SK-N-SH (cell line): ENCODE measurements around the gene VSIG10L2.

Experiments used
- CTCF ChIP-seq: fragments of 200-600 bp; sonication (generic); IDR thresholded peaks from 2 replicates; pipeline ENCODE4 v1.6.1; 2017; ENCODE audit warnings: antibody characterized with exemption, mild to moderate bottlenecking, moderate library complexity
- EP300 ChIP-seq, 2 experiments: IDR thresholded peaks; 2 replicates each; pipeline versions ENCODE4 v1.4.0 to v1.6.1; 2012; ENCODE audit warnings: borderline replicate concordance in 1 of 2, low read depth in 1 of 2, low read length in 1 of 2
- FOXJ3 ChIP-seq: sonication (generic); formaldehyde crosslinking; IDR thresholded peaks from 2 replicates; pipeline ENCODE4 v1.5.1; 2020; ENCODE audit warnings: mild to moderate bottlenecking, missing genetic modification reagents
- MAX ChIP-seq: IDR thresholded peaks from 2 replicates; pipeline ENCODE4 v1.4.0; 2012; ENCODE audit warnings: low read depth
- NFIC ChIP-seq: IDR thresholded peaks from 2 replicates; pipeline ENCODE4 v1.4.0; 2012; ENCODE audit warnings: borderline replicate concordance
- RAD21 ChIP-seq: IDR thresholded peaks from 2 replicates; pipeline ENCODE4 v1.6.1; 2012; ENCODE audit warnings: mild to moderate bottlenecking, low read length
- REST ChIP-seq: IDR thresholded peaks from 2 replicates; pipeline ENCODE4 v1.6.1; 2012; ENCODE audit warnings: mild to moderate bottlenecking, low read depth, low read length, moderate library complexity
- YY1 ChIP-seq: IDR thresholded peaks from 2 replicates; pipeline ENCODE4 v1.4.0; 2012; ENCODE audit warnings: low read depth, mild to moderate bottlenecking

- peak; percentile 64 for TF ChIP-seq CTCF
- TF ChIP-seq EP300 (IDR thresholded peaks at IDR 0.05; ENCODE audit: borderline replicate concordance in 1 of 2, low read depth in 1 of 2, low read length in 1 of 2), result no peak
- no peak for TF ChIP-seq REST
- TF ChIP-seq YY1, result no peak
- TF ChIP-seq MAX, result no peak
- TF ChIP-seq FOXJ3 (CRISPR knock-in tag), result no peak
- no peak for TF ChIP-seq NFIC
- peak; percentile 64 for TF ChIP-seq RAD21
These were observed 3.9 kb upstream of the VSIG10L2 start for GRCh38 chr11:125941619-125942611.
